GM21367 (cell line): ENCODE measurements around the gene ANKRD16.
"Not testable (repeated sequence)": the region's sequence is repeated elsewhere in the genome, so short reads cannot be mapped to it uniquely, and the experiment has no call there.

ENCODE experiments used
- ATAC-seq: cut with Tn5 transposase; IDR thresholded peaks from one replicate; pipeline ENCODE4 v1.9.1; 2021; ENCODE audit not compliant: unreplicated experiment

The ANKRD16 gene

GRCh38 chr10:5840314-5841307, 49.1 kb downstream of the ANKRD16 start:
- peak; percentile 75 for ATAC-seq

GRCh38 chr10:5836181-5836580, 53.5 kb downstream of the ANKRD16 start:
- not testable (repeated sequence) for ATAC-seq

GRCh38 chr10:5835446-5836095, 54.1 kb downstream of the ANKRD16 start:
- no peak for ATAC-seq

GRCh38 chr10:5833814-5834213, 55.9 kb downstream of the ANKRD16 start:
- no peak for ATAC-seq

DNA sequence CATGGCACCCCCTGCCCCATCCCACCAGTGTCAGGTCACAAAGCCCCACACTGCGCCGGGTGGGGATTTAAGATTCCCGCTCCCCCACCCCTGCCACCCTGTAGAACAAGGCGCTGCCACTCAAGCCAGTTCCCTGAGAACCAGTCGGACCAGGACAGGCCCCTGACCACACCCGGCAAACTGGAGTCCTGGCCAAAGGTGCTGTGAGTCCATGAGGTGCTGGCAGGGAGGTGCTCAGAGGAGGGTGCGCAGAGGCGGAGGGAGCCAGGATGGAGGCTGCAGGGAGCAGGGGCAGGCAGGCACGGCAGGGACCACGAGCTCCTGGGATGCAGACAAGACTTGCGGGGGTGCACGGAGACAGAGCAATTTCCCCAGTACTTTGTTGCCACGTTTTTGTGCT, 56.7 kb downstream of the ANKRD16 start:
- no peak for ATAC-seq

DNA sequence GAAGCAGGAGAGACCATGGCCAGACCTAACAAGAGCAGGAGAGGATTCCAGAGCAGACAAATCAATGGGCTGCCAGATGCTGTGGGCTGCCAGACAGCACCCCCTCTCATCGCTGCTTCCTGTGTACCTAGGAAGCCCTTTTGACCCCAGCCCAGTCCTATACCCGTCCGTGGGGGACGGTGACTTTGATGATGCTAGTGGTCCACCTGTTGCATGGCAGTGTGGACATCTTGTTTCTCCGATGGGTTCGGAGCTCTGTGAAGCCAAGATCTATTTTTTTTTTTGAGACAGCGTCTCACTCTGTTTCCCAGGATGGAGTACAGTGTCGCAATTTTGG, 58.3 kb downstream of the ANKRD16 start:
- ATAC-seq = no peak

DNA sequence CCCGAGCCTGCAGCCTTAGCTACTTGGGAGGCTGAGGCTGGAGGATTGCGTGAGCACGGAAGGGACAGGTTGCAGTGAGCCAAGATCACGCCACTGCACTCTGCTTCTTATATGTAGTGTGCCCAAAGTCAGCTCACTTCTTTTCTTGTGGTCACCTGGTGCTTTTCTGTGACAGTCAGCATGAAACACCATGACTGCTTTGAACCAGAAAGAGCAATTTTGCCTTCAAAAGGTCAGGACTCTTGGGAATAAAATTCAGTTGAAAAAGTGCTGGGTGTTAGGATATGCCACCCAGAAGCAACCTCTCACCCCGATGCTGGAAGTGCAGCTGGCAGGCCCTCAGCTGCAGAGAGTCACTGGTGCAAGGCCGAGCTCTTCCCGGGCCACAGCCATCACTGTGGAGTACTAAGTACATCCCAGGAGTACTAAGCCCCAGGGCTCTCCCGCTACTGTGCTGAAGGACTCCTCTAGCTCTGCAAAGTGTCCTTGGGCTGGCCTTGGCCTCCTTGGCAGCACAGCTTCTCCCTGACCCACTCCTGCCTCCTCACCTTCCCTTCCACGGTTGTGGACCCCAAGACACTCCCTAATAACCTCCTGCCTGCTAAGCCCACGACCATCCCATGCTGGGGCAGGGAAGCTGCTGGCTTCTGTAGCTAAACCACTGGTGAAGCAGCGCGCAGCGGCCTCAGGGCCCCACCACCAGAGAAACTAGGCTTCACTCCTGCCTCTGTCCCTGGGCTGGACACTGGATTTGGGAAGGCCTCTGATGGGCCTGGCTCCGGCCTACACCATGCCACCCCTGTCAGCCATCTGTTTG, 58.9 kb downstream of the ANKRD16 start:
- no peak for ATAC-seq

DNA sequence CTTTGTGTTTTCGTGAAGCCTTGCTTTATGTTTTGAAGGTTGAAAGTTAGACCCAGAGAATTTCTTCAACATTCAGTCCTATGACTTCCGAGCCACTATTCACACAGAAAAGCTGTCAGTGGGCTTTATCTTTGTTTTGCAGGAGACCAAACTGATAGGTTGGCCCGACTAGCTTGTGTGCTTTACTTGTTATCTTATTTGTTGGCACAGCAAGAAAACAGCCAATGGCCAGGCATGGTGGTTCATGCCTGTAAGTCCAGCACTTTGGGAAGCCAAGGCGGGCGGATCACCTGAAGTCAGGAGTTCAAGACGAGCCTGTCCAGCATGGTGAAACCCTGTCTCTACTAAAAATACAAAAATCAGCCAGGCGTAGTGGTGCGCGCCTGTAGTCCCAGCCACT, 60.4 kb downstream of the ANKRD16 start:
- no peak for ATAC-seq

DNA sequence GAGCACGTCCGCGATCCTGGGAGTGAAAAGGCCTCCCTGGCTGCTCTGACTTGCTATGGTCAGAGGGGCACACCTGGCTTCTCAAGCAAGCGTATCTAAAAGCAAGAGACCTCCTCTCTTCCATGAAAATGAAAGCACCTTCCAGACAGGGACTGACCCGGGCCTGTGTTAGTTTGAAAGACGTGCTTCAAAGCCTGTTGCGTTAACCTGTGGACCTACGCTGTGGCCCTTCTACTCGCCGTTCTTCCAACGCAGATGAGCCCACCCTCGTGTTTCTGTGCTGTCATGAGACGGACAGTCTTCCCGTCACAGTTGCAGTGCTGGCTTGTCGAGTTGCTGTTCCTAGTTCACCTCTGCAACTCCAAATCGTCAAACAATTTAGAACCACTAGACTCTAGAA, 61.0 kb downstream of the ANKRD16 start:
- ATAC-seq = no peak

DNA sequence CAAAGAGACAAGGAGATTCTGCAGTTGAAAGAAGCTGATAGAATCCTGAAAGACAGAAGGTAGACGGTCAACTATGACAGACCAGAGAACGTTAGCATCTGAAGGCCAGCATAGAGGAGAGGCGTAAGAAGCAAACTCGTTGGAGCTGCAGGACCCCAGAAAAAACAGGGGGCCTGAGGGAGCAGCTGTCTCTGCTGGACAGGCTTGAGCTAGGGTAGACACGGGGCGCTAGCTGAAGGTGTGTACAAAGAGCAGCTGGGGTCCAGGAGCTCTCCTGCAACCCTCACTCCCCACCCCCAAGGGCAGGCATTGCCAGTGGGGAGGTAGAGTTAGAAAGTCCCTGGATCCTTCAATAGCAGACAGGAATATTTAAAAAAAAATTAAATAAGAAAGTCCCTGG, 61.9 kb downstream of the ANKRD16 start:
- no peak for ATAC-seq

DNA sequence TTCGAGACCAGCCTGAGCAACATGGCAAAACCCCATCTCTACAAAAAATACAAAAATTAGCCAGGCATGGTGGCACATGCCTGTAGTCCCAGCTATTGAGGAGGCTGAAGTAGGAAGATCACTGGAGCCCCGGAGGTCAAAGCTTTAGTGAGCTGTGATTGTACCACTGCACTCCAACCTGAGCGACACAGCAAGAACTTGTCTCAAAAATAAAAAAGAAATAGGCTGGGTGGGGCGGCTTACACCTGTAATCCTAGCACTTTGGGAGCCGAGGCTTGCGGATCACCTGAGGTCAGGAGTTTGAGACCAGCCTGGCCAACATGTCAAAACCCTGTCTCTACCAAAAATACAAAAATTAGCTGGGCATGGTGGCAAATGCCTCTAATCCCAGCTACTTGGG, 63.2 kb downstream of the ANKRD16 start:
- ATAC-seq = not testable (repeated sequence)

DNA sequence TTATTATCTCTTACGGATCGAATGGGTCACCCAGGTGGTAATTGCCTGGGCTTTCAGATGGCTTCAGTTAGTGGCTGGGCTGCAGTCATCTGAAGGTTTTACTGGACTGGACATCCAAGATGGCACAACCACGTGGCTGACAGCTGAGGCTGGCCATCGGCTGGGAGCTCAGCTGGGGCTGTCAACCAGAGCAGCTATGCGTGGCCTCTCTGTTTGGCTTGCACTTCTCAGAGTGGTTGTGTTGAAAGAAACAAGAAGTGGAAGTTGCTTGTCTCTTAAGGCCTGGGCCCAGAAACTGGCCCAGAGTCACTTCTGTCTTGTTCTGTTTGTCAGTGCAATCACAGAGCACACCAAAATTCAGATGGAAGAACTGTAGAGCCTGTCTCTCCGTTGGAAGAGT, 70.8 kb downstream of the ANKRD16 start:
- peak; percentile 37 for ATAC-seq

DNA sequence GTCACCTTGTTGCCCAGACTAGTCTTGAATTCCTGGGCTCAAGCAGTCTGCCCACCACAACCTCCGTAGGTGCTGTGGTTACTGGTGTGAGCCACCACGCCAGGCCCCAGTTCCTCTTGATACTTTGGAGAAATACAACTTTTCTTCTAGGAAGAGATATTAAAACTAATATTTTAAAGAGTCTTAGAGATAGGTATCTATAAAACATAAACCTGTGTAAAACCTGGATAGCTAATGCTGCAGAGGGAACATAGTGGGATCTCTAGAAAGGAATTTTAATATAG, 71.7 kb downstream of the ANKRD16 start:
- no peak for ATAC-seq

GRCh38 chr10:5817322-5818047, 72.2 kb downstream of the ANKRD16 start:
- ATAC-seq = no peak

DNA sequence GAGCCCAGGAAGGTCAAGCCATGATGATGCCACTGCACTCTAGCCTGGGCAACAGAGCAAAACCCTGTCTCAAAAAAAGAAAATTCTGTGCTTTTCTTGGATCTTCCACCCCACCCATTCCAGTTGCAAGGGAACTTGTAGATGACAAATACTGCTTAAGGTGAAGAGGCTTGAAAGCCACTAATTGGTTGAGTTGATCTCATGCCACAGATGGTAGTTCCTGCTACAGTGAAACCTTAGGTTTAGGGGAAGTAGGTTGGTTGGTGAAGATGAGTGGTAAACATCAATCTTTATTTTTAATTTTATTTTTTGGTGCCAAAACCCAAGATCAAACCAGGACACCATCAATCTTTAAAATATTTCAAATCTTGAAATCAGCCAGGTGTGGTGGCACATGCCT, 73.5 kb downstream of the ANKRD16 start:
- no peak for ATAC-seq

GRCh38 chr10:5814110-5815107, 75.3 kb downstream of the ANKRD16 start:
- no peak for ATAC-seq

DNA sequence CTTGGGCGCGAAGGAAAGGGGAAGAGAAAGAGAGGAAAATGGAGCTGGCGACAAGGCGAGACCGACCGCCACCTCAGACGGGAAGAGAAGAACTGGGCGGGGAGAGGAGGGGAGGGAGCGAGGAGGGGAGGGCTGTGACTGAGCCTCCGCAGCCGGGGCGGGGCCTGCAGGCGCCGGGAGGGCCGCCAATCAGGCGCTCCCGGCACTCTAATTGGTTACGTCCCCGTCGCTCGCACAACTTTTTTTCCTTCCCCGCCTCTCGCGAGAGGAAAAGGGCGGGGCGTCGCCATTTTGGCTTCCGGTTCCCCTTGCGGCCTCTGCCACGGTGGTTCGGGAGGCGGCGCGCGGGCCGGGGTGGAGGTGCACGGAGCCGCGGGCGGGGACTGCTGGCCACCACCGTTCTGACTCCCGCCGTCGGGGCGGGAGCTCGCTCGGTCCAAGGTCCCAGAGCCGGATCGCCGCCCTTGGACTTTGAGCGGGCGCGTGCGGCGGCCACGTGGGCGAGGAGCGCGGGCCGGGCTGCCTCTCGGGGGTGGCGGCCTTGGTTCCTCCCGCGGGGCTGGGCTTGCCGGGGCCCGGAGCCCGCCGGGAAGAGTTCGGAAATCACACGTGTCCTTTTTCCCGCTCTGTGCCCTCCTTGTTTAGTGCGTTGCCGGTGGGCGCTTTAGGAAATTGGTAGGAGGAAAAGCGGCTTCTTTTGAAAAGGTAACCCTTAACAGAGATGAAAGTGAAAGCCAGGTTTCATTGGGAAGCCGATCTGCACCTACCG, 76.2 kb downstream of the ANKRD16 start, which contains the start of gene GDI2:
Gene GDI2, minus strand, starts transcription at position 94 of the 769 bp plus-strand sequence. CDS start 176 bp downstream, outside the sequence.
- ATAC-seq = peak; percentile 66

- ATAC-seq = peak; percentile 12
These were observed 76.7 kb downstream of the ANKRD16 start for GRCh38 chr10:5813091-5813340.
